Islet precursor cell (in vitro differentiated cells): ENCODE results near the gene PPCDC.
"Not testable (repeated sequence)": the region's sequence is repeated elsewhere in the genome, so short reads cannot be mapped to it uniquely, and the experiment has no call there.

Experiments
- DNase-seq: peaks from one replicate; pipeline ENCODE4 v3.0.0-alpha.2; 2018

The PPCDC gene

GRCh38 chr15:75069301-75069925, 46.0 kb downstream of the PPCDC start:
- no peak for DNase-seq

DNA sequence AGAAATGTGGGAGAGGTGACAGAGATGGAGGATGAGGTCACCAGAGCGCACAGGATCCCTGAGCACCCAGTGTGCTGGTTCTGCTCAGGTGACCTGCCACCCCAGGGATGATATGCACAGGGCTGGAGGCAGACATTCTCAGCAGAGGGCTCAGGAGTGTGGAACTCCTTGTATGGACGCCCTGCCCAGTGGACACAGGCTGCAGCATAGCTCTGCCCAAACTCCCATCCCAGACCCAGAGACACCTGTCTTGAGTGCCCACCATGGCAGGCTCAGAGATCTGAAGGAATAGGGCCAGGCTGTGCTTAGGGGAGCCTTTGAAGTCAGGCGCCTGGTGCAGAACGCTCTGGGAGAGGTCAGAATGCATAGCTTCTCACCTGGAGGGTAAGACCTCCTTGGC, 47.3 kb downstream of the PPCDC start:
- DNase-seq = no peak

DNA sequence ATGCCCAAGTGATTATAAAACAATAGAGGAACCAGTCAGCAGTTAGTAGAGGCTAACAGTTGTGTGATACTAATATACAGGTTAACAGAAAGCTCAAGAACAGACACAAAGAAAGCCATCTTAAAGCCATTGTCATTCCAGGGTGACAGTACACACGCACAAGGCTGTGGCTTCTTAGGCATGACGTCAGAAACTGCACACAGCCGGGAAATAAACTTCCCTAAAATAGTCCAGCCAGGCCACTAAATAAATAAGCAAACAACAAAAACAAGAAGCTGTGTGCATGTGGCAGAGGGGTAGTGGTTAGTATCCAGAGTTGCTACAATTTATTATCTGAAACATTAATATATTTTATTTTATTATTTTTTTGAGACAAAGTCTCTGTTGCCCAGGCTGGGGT, 49.8 kb downstream of the PPCDC start:
- no peak for DNase-seq

DNA sequence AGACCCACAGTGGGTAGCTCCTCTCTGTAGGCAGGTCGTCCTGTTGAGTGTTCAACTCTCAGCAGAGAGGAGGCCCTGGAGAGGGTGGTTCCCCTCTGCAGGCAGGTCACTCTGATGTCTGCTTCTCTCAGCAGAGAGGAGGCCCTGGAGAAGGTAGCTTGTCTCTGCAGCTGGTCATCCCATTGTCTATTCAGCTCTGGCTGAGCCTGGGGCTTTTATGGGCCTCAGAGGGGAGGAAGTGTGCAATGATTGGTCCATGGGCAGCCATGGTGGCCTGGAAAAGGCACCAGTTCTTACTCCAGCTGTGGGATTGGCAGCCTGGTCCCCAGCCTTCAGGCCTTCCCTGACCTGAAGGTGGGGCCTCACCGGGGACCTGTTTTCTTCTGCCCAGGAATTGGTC, 52.9 kb downstream of the PPCDC start:
- no peak for DNase-seq

DNA sequence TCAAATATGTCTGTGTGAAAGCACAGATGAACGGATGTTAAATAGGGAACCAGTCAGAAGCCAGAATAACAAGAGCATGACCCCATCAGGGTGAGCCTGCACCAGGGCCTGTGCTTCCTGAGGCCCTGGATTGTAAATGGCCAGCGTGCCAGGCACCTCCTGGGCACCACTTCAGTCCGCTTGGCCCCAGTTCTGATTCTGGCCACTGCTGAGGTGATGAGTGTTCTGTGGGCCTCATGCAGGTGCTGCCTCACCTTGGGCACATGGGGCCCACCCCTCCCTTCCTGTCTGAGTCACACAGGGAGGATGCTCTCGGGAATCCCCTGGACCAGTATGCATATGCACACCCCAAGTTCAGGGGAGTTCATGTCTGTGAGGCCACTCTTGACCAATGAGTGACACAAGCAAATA, 54.2 kb downstream of the PPCDC start:
- not testable (repeated sequence) for DNase-seq

- no peak for DNase-seq
These were observed 57.8 kb downstream of the PPCDC start for GRCh38 chr15:75081150-75081549.

GRCh38 chr15:75082689-75083088, 59.3 kb downstream of the PPCDC start:
- DNase-seq = no peak

GRCh38 chr15:75085708-75086107, 62.3 kb downstream of the PPCDC start:
- DNase-seq = not testable (repeated sequence)

GRCh38 chr15:75089456-75090387, 66.3 kb downstream of the PPCDC start:
- DNase-seq = no peak

DNA sequence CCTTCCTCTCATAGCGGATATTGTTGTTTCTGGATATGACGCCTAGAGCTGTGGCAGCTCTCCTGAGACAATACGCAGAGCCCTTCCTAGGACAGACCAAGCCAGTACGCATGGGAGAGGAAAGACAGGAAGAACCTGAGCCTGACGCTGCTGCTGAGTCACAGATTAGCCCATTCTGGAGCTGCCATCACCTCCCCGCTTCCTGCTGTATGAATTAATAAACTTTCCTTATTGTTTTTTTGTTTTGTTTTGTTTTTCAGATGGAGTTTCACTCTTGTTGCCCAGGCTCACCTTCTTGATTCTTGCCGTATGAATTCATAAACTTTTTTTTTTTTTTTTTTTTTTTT, 67.0 kb downstream of the PPCDC start:
- no peak for DNase-seq

DNA sequence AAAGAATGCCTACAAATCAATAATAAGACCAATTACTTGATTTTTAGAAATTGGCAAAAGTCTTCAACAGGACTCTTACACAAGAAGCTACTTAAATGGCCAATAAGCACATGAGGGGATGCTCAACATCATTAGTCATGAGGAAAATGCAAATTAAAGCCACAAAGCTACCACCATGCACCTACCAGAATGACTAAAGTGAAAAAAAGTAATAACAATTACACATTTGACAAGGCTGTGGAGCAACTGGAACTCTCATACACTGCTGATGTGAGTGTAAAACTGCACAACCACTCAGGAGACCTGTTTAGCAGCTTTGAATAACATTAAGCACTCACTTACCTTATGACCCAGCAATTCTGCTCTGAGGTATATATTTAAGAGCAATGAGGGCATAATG, 68.4 kb downstream of the PPCDC start:
- no peak for DNase-seq

DNA sequence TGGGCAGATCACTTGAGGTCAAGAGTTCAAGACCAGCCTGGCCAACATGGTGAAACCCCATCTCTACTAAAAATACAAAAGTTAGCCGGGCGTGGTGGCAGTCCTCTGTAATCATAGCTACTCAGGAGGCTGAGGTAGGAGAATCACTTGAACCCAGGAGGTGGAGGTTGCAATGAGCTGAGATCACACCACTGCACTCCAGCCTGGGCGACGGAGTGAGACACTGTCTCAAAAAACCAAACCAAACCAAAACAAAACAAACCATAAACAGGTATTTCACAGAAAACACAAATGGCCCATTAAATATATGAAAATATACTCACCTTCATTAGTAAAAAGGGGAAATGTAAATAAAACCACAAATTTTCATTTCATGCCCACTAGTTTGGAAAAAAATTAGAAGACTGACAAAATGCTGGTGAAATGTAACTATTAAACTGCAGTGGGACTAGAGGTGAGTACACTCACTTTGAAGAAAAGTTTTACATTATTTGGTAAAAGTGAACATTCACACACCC, 71.6 kb downstream of the PPCDC start:
- not testable (repeated sequence) for DNase-seq

DNA sequence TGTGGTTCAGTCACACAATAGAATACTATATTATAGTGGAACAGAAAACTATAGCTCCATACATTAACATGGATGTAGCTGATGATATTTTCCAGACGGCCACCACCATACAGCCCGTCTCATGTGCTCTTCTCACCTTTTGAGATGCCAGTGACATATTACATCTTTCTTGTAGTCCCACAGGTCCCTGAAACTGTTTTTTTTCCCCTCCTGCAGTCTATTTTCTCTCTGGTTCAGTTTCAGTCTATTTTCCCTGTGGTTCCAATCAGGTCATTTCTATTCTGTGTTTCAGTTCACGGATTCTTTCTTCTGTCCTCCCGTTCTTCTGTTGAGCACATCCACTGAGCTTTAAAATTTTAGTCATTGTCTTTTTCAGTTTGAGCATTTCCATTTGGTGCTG, 72.2 kb downstream of the PPCDC start:
- DNase-seq = no peak

- DNase-seq = no peak
These were observed 74.5 kb downstream of the PPCDC start for GRCh38 chr15:75097939-75098338.

- DNase-seq = no peak
These were observed 75.0 kb downstream of the PPCDC start for GRCh38 chr15:75098404-75098803.
